Breast epithelium (tissue), 3 donors: ENCODE results near the gene NHLRC3.

Source experiments
- POLR2A ChIP-seq: fragments of 450-650 bp; IDR thresholded peaks from one replicate; pipeline ENCODE4 v1.6.1; 2016; ENCODE audit warnings: antibody characterized with exemption, mild to moderate bottlenecking, moderate library complexity
- TF ChIP-seq, protein P1 (sequence below), 3 donors: fragments of 450-650 bp; IDR thresholded peaks; one replicate each; pipeline ENCODE4 v1.5.1; 2016 to 2017; ENCODE audit warnings: antibody characterized with exemption in 3 of 3, mild to moderate bottlenecking in 3 of 3, moderate library complexity in 3 of 3

DNA sequence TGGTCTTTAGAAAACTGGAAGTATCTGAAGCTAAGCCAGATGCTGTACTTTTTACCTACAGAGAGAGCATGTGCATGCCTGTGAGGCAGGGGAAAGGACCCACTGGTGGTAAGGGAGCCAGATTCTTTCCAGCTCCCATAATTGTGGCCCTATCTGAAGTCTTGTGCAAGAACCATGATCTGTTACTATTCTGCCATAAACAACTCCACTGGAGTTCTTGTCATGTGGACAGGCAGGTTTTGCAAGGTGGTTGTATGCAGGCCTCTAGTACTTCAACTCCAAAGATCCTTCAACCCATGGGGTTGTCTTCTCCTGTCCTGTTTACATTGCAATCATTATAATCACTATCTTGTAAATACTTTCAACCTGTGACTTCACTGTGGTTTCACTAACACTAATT lies 14.5 kb upstream of the NHLRC3 start:
- TF ChIP-seq, protein P1, sequence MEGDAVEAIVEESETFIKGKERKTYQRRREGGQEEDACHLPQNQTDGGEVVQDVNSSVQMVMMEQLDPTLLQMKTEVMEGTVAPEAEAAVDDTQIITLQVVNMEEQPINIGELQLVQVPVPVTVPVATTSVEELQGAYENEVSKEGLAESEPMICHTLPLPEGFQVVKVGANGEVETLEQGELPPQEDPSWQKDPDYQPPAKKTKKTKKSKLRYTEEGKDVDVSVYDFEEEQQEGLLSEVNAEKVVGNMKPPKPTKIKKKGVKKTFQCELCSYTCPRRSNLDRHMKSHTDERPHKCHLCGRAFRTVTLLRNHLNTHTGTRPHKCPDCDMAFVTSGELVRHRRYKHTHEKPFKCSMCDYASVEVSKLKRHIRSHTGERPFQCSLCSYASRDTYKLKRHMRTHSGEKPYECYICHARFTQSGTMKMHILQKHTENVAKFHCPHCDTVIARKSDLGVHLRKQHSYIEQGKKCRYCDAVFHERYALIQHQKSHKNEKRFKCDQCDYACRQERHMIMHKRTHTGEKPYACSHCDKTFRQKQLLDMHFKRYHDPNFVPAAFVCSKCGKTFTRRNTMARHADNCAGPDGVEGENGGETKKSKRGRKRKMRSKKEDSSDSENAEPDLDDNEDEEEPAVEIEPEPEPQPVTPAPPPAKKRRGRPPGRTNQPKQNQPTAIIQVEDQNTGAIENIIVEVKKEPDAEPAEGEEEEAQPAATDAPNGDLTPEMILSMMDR (IDR thresholded peaks at IDR 0.05) = no peak
- no peak for TF ChIP-seq POLR2A
